Prostate gland (tissue), 2 donors: ENCODE data around the gene RAB37.

Source experiments
- CTCF ChIP-seq, 4 experiments: fragments of 200-600 bp in 2 of 4; fragments of 450-650 bp in 2 of 4; sonication (generic) in 2 of 4; IDR thresholded peaks; 1 replicate in 3 of 4; 2 replicates in 1 of 4; pipeline ENCODE4 v1.5.1; 2016 to 2019; ENCODE audit warnings: antibody characterized with exemption in 4 of 4, mild to moderate bottlenecking in 2 of 4, moderate library complexity in 2 of 4
- POLR2A ChIP-seq: fragments of 450-650 bp; IDR thresholded peaks from one replicate; pipeline ENCODE4 v1.6.1; 2016; ENCODE audit warnings: antibody characterized with exemption, mild to moderate bottlenecking
- POLR2AphosphoS5 ChIP-seq: sonication (generic); formaldehyde crosslinking; IDR thresholded peaks from one replicate; pipeline ENCODE4 v1.6.1; 2017; ENCODE audit warnings: antibody characterized with exemption

DNA sequence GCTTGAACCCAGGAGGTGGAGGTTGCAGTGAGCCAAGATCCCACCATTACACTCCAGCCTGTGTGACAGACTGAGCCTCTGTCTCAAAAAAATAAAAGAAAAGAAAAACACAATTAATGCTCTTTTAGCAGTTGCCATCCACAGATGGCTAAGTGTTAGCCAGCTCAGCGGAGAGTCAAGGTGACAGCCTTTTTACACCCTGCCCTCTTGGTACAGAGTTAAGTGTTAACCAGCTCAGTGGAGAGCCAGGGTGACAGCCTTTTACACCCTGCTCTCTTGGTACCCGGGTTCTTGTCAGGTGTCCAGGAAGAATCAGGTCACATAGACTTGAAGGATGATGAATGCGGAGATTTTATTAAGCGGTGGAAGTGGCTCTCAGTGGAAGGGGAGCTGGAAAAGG is 16.6 kb upstream of the RAB37 start:
- TF ChIP-seq CTCF (IDR thresholded peaks at IDR 0.05) (no peak), POLR2AphosphoS5 (no peak), POLR2A (no peak)
